Peyer's patch (tissue), 4 donors: ENCODE results near the gene EYS.

Source experiments
- POLR2A ChIP-seq, 2 donors: fragments of 450-650 bp; IDR thresholded peaks; one replicate each; pipeline ENCODE4 v1.5.1; 2017; ENCODE audit warnings: antibody characterized with exemption in 2 of 2, mild to moderate bottlenecking in 2 of 2, moderate library complexity in 2 of 2
- TF ChIP-seq, protein P1 (sequence below), 6 experiments: fragments of 450-650 bp in 4 of 6; fragments of 200-600 bp in 2 of 6; sonication (generic) in 1 of 6; IDR thresholded peaks; one replicate each; pipeline ENCODE4 v1.5.1; 2017 to 2019; ENCODE audit warnings: antibody characterized with exemption in 6 of 6, mild to moderate bottlenecking in 3 of 6, moderate library complexity in 1 of 6

DNA sequence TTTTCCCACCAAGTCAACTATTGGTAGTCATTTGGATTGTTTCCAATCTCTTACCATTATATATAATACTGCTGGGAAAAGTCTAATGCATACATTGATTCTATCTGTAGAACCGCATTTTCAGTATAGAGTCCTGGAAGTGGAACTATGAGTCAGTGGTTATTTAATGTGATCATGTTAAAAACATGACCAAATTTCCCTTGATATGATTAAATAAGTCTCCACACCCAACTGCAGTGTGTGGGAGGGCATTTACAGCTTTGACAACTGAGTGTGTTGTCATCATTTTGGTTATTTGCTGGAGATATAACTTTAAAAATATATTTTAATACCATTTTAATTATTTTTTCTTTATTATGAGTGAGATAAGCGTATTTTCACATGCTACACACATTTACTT lies 1027.6 kb downstream of the EYS start:
- TF ChIP-seq, protein P1, sequence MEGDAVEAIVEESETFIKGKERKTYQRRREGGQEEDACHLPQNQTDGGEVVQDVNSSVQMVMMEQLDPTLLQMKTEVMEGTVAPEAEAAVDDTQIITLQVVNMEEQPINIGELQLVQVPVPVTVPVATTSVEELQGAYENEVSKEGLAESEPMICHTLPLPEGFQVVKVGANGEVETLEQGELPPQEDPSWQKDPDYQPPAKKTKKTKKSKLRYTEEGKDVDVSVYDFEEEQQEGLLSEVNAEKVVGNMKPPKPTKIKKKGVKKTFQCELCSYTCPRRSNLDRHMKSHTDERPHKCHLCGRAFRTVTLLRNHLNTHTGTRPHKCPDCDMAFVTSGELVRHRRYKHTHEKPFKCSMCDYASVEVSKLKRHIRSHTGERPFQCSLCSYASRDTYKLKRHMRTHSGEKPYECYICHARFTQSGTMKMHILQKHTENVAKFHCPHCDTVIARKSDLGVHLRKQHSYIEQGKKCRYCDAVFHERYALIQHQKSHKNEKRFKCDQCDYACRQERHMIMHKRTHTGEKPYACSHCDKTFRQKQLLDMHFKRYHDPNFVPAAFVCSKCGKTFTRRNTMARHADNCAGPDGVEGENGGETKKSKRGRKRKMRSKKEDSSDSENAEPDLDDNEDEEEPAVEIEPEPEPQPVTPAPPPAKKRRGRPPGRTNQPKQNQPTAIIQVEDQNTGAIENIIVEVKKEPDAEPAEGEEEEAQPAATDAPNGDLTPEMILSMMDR (IDR thresholded peaks at IDR 0.05), result no peak
- no peak for TF ChIP-seq POLR2A (IDR thresholded peaks at IDR 0.05)
